NCI-H2196 treated with DMSO at 0.1 percent for 48 hours (cell line): Measurements from ENCODE around the gene CNOT8.

Experiments used
- DNase-seq: peaks from one replicate; lab custom pipeline; 2025; ENCODE audit not compliant: unreplicated experiment; lab: John Stamatoyannopoulos, UW

Gene CNOT8

DNA sequence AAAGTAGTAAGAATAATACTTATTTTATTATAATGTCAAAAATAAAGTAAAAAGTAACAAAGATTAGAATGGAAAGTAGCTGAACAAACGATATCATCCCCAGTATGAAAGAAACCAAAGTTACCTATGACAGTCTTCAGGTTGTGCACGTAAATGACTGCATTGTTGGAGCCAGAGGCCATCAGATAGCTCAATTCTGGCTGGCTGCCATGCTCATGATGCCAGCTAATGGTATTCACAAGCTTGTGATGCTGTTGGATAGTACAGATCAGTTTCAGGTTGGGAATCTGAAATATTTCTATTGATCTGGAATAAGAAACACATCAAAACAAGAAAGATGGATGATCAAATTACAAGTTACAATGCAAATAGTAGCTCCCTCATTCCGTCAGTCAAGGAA lies 58.4 kb downstream of the CNOT8 start:
- no peak for DNase-seq

DNA sequence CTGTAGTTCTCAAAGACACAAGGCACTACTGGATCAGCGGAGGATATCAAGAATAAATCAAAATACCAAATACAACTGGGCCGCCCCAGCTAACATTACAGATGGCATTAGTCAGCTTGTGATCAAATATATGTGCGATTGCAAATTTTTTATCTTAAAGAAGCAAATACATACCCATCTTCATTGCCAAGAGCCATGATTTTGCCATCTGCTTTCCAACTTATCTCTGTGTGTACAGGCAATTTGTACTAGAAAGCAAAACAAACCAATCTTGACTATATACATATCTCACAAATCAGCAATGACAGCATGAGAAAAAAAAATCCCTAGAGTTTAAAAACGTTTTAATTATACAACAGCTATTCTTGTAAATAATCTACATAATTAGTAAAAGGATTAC lies 59.3 kb downstream of the CNOT8 start:
- no peak for DNase-seq

DNA sequence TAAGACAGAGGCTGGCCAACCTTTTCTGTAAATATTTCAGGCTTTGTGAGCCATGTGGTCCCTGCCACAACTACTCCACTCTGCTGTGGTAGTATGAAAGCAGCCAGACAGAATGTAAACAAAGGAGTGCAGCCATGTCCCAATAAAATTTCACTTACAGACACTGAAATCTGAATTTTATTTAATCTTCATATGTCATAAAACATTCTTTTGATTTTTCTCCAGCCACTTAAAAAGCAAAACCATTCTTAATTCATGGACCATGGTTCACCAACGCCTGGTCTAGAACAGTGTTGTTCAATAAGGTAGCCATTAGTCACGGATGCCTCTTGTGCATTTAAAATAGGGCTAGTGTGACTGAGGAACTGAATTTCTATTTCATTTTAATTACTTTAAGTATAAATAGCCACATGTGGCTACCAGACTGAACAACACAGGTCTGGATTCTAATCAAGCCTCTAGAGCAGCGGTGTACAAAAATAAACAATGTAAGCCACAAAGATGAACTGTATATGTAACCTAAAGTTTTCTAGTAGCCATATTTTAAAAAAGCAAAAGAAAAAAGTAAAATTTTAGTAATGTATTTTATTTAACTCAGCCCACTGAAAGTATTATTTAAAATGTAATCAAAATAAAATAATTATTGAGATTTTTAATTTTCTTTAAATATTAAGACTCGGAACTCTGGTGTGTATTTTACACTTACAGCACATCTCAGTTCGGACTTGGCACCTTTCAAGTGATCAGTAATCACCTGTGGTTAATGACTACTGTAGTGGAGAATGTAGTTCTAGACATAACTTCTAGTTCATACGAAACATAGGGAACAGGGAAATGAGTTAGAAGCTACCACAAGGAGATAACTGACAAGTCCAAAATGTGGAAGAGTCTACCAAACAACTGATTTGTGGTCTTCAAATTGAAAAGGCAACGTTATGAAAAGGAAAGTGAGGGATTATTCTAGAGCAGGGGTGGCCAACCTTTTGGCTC lies 65.3 kb downstream of the CNOT8 start:
- DNase-seq = no peak
